ENCODE results near the gene MAPK8IP2.

DNA sequence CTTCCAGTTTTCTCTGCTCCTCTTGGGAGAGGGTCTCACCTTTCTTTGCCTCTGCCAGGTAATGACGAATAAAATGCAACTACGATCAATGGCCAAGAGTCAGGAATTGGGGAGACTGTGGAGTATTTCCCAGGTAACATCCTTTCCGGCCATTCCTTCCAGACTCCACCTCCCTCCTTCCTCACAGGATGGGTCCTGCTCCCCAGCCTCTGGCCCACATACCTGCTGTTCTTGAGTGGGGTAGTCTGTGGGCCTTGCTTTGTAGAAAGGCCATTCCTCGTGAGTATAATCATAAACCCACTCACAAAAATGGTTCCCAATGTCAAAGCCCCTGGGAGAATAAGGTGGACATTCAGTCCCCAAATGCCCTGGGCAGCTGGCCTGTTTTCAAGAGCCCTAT, 20.8 kb upstream of the MAPK8IP2 start:
- TF ChIP-seq CTCF (IDR thresholded peaks at IDR 0.05) (no peak), POLR2A (IDR thresholded peaks at IDR 0.05) (no peak)
